GM21723 (cell line): ENCODE data around the gene ARPIN.

Experiments
- ATAC-seq: cut with Tn5 transposase; IDR thresholded peaks from one replicate; pipeline ENCODE4 v1.9.1; 2021; ENCODE audit warnings: mild to moderate bottlenecking, moderate library complexity; ENCODE audit not compliant: unreplicated experiment

Gene ARPIN

GRCh38 chr15:89847101-89847500, 65.7 kb downstream of the ARPIN start:
- ATAC-seq: no peak

- no peak for ATAC-seq
Observed at GRCh38 chr15:89845305-89845893, 67.4 kb downstream of the ARPIN start.
